Loucy (cell line): Measurements from ENCODE around the gene SCT.

Experiments used
- H2AFZ ChIP-seq: fragments of 200-600 bp; sonication (generic); 2 replicates; pipeline ENCODE4 v1.6.0; 2016; ENCODE audit warnings: antibody characterized with exemption, mild to moderate bottlenecking, low read length, moderate library complexity
- H3F3A ChIP-seq: fragments of 200-600 bp; 2 replicates; pipeline ENCODE4 v1.6.0; 2016; ENCODE audit warnings: antibody characterized with exemption, low read depth, mild to moderate bottlenecking
- H3K27me3 ChIP-seq: fragments of 200-600 bp; sonication (generic); 2 replicates; pipeline ENCODE4 v1.6.1; 2014; ENCODE audit warnings: low read length, mild to moderate bottlenecking; ENCODE audit not compliant: insufficient read depth, poor library complexity, severe bottlenecking
- H3K36me3 ChIP-seq: fragments of 200-600 bp; sonication (generic); 2 replicates; pipeline ENCODE4 v1.6.1; 2016; ENCODE audit warnings: low read length; ENCODE audit not compliant: insufficient read depth
- H3K4me1 ChIP-seq: fragments of 200-600 bp; sonication (generic); 2 replicates; pipeline ENCODE4 v1.5.1; 2014; ENCODE audit warnings: low read length, mild to moderate bottlenecking; ENCODE audit not compliant: insufficient read depth, poor library complexity, severe bottlenecking
- H3K4me2 ChIP-seq: fragments of 200-600 bp; sonication (generic); 2 replicates; pipeline ENCODE4 v1.6.0; 2014; ENCODE audit warnings: antibody characterized with exemption, low read length, low read depth, mild to moderate bottlenecking; ENCODE audit not compliant: poor library complexity, severe bottlenecking
- H3K4me3 ChIP-seq: fragments of 200-600 bp; sonication (generic); 2 replicates; pipeline ENCODE4 v1.5.1; 2014; ENCODE audit warnings: low read length, mild to moderate bottlenecking, mixed read lengths; ENCODE audit not compliant: poor library complexity, severe bottlenecking
- H3K79me2 ChIP-seq: fragments of 200-600 bp; sonication (generic); 2 replicates; pipeline ENCODE4 v1.6.1; 2014; ENCODE audit warnings: low read length; ENCODE audit not compliant: insufficient read depth
- H3K9ac ChIP-seq: fragments of 200-600 bp; sonication (generic); 2 replicates; pipeline ENCODE4 v1.6.0; 2014; ENCODE audit warnings: mild to moderate bottlenecking, low read depth, low read length, moderate library complexity; ENCODE audit not compliant: poor library complexity, severe bottlenecking
- H3K9me2 ChIP-seq: fragments of 200-600 bp; sonication (generic); replicated peaks from 2 replicates; pipeline ENCODE4 v1.6.1; 2016; ENCODE audit warnings: low read depth, low read length, mixed read lengths
- H3K9me3 ChIP-seq: fragments of 200-600 bp; sonication (generic); 2 replicates; pipeline ENCODE4 v1.6.1; 2014; ENCODE audit warnings: mild to moderate bottlenecking, antibody characterized with exemption, low read length, low read depth; ENCODE audit not compliant: insufficient read depth
- H4K20me1 ChIP-seq: fragments of 200-600 bp; sonication (generic); 2 replicates; pipeline ENCODE4 v1.6.0; 2014; ENCODE audit warnings: antibody characterized with exemption, low read length, mild to moderate bottlenecking; ENCODE audit not compliant: insufficient read depth, poor library complexity, severe bottlenecking
- EZH2phosphoT487 ChIP-seq: fragments of 200-600 bp; IDR thresholded peaks from 2 replicates; pipeline ENCODE4 v1.6.1; 2018; ENCODE audit warnings: antibody characterized with exemption, mild to moderate bottlenecking, moderate library complexity, borderline replicate concordance
- TF ChIP-seq, protein P1 (sequence below): fragments of 200-600 bp; sonication (generic); conservative IDR thresholded peaks from 2 replicates; pipeline ENCODE4 v1.5.1; 2014; ENCODE audit warnings: mild to moderate bottlenecking, antibody characterized with exemption, low read length

The SCT gene

GRCh38 chr11:592501-592900 lies 34.5 kb downstream of the SCT start:
- peaks cover 13% of the 10 kb centered on the region for H4K20me1 ChIP-seq
- no peaks in the 10 kb centered on the region for H3K4me1 ChIP-seq
- TF ChIP-seq, protein P1, sequence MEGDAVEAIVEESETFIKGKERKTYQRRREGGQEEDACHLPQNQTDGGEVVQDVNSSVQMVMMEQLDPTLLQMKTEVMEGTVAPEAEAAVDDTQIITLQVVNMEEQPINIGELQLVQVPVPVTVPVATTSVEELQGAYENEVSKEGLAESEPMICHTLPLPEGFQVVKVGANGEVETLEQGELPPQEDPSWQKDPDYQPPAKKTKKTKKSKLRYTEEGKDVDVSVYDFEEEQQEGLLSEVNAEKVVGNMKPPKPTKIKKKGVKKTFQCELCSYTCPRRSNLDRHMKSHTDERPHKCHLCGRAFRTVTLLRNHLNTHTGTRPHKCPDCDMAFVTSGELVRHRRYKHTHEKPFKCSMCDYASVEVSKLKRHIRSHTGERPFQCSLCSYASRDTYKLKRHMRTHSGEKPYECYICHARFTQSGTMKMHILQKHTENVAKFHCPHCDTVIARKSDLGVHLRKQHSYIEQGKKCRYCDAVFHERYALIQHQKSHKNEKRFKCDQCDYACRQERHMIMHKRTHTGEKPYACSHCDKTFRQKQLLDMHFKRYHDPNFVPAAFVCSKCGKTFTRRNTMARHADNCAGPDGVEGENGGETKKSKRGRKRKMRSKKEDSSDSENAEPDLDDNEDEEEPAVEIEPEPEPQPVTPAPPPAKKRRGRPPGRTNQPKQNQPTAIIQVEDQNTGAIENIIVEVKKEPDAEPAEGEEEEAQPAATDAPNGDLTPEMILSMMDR, result no peak
- no peak for TF ChIP-seq EZH2phosphoT487
- H3K9me3 ChIP-seq, result no peaks in the 10 kb centered on the region
- H3K79me2 ChIP-seq, result peaks cover 19% of the 10 kb centered on the region; the same call in 1 of the 2 replicates
- no peaks in the 10 kb centered on the region for H3F3A ChIP-seq
- H3K9me2 ChIP-seq, result no peaks in the 10 kb centered on the region
- H3K9ac ChIP-seq, result no peak overlapping the region
- H2AFZ ChIP-seq, result no peak overlapping the region
- peaks cover 93% of the 10 kb centered on the region; the same call in 1 of the 2 replicates for H3K36me3 ChIP-seq
- no peaks in the 10 kb centered on the region for H3K27me3 ChIP-seq
- no peak overlapping the region for H3K4me3 ChIP-seq
- H3K4me2 ChIP-seq, result no peak overlapping the region

GRCh38 chr11:590997-591396 lies 36.0 kb downstream of the SCT start:
- Histone ChIP-seq H3K4me3 (no peak overlapping the region), H4K20me1 (peaks cover 15% of the 10 kb centered on the region), H2AFZ (no peak overlapping the region), H3K9me3 (no peaks in the 10 kb centered on the region), H3K4me1 (no peaks in the 10 kb centered on the region), H3K9me2 (no peaks in the 10 kb centered on the region), H3K79me2 (peaks cover 24% of the 10 kb centered on the region; the same call in 1 of the 2 replicates), H3K27me3 (no peaks in the 10 kb centered on the region), H3K9ac (no peak overlapping the region), H3K36me3 (peaks cover 95% of the 10 kb centered on the region; the same call in 1 of the 2 replicates), H3F3A (no peaks in the 10 kb centered on the region), H3K4me2 (no peak overlapping the region)
- no peak for TF ChIP-seq EZH2phosphoT487
- TF ChIP-seq, protein P1, result no peak

DNA sequence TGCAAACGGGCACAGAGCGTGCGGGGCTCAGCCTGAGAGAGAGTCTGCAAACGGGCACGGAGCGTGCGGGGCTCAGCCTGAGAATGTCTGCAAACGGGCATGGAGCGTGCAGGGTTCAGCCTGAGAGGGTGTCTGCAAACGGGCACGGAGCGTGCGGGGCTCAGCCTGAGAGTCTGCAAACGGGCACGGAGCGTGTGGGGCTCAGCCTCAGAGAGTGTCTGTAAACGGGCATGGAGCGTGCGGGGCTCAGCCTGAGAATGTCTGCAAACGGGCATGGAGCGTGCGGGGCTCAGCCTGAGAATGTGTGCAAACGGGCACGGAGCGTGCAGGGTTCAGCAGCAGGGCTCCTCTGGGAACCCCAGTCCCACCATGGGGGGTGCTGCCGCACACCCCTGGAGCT lies 37.2 kb downstream of the SCT start:
- Histone ChIP-seq H2AFZ (no peak overlapping the region), H3K9ac (no peak overlapping the region), H3K4me3 (no peak overlapping the region), H4K20me1 (peaks cover 15% of the 10 kb centered on the region), H3K27me3 (no peaks in the 10 kb centered on the region), H3K79me2 (peaks cover 27% of the 10 kb centered on the region; the same call in 1 of the 2 replicates), H3K4me2 (no peak overlapping the region), H3F3A (no peaks in the 10 kb centered on the region), H3K4me1 (no peaks in the 10 kb centered on the region), H3K36me3 (peaks cover 89% of the 10 kb centered on the region; the same call in 1 of the 2 replicates), H3K9me2 (no peaks in the 10 kb centered on the region), H3K9me3 (no peaks in the 10 kb centered on the region)
- TF ChIP-seq, protein P1, result no peak
- TF ChIP-seq EZH2phosphoT487, result no peak
